ENCODE measurements around the gene CNNM4.

Gene CNNM4

GRCh38 chr2:96837575-96837974 lies 76.9 kb downstream of the CNNM4 start:
- DNase-seq, result no peak

- DNase-seq, result no peak
Measured at GRCh38 chr2:96838345-96839292, 77.9 kb downstream of the CNNM4 start.

GRCh38 chr2:96839293-96839874 lies 78.7 kb downstream of the CNNM4 start:
- no peak for DNase-seq

- DNase-seq, result peak; percentile 39 to 55
Measured at GRCh38 chr2:96839875-96840850, 79.5 kb downstream of the CNNM4 start.

GRCh38 chr2:96841701-96842495 lies 81.2 kb downstream of the CNNM4 start:
- DNase-seq, result no peak

GRCh38 chr2:96842600-96842999 lies 81.9 kb downstream of the CNNM4 start:
- no peak for DNase-seq

GRCh38 chr2:96843538-96844268 lies 83.0 kb downstream of the CNNM4 start, which contains the start of gene ANKRD23:
Gene ANKRD23, minus strand, starts transcription at chr2:96844021. Its CDS starts 29 bp downstream, at chr2:96843992.
- no peak for DNase-seq

GRCh38 chr2:96844405-96844808 lies 83.7 kb downstream of the CNNM4 start:
- DNase-seq, result no peak

GRCh38 chr2:96846825-96847224 lies 86.1 kb downstream of the CNNM4 start:
- DNase-seq, result no peak

GRCh38 chr2:96847586-96847985 lies 86.9 kb downstream of the CNNM4 start:
- DNase-seq, result no peak

- no peak for DNase-seq
Measured at GRCh38 chr2:96848264-96848663, 87.6 kb downstream of the CNNM4 start.

- no peak for DNase-seq
Measured at GRCh38 chr2:96852667-96853066, 92.0 kb downstream of the CNNM4 start.

GRCh38 chr2:96853321-96853720 lies 92.6 kb downstream of the CNNM4 start:
- DNase-seq, result no peak

GRCh38 chr2:96856776-96857666 lies 96.3 kb downstream of the CNNM4 start:
- DNase-seq, result peak; percentile 46 to 55

- DNase-seq, result peak; percentile 92 to 95
Measured at GRCh38 chr2:96857667-96858372, 97.1 kb downstream of the CNNM4 start, which contains the start of gene ANKRD39. Gene ANKRD39, minus strand, starts transcription at chr2:96858016. Its CDS starts 29 bp downstream, at chr2:96857987.

GRCh38 chr2:96859099-96859649 lies 98.5 kb downstream of the CNNM4 start:
- no peak for DNase-seq

- no peak for DNase-seq
Measured at GRCh38 chr2:96859681-96860064, 99.0 kb downstream of the CNNM4 start.

GRCh38 chr2:96860065-96861029 lies 99.6 kb downstream of the CNNM4 start:
- no peak for DNase-seq

Measured in SHP77 (cell line).